WTC11 (cell line): ENCODE data around the gene H1-8.

Experiments
- AFF4 ChIP-seq: sonication (generic); formaldehyde crosslinking; IDR thresholded peaks from 2 replicates; pipeline ENCODE4 v1.8.1; 2023; ENCODE audit warnings: mild to moderate bottlenecking, missing genetic modification reagents, borderline replicate concordance
- ARID4B ChIP-seq: sonication (generic); formaldehyde crosslinking; IDR thresholded peaks from 2 replicates; pipeline ENCODE4 v1.8.0; 2023; ENCODE audit warnings: missing genetic modification reagents, mild to moderate bottlenecking, borderline replicate concordance
- CBFB ChIP-seq: sonication (generic); formaldehyde crosslinking; IDR thresholded peaks from 2 replicates; pipeline ENCODE4 v1.8.1; 2022; ENCODE audit warnings: mild to moderate bottlenecking, low read depth, missing genetic modification reagents
- CTCF ChIP-seq: fragments of 200-600 bp; IDR thresholded peaks from 2 replicates; pipeline ENCODE4 v1.8.0; 2022; ENCODE audit warnings: antibody characterized with exemption
- SMAD4 ChIP-seq: sonication (generic); formaldehyde crosslinking; IDR thresholded peaks from 2 replicates; pipeline ENCODE4 v1.8.0; 2022; ENCODE audit warnings: mild to moderate bottlenecking, missing genetic modification reagents

GRCh38 chr3:129524081-129524480 is 18.9 kb upstream of the H1-8 start:
- TF ChIP-seq SMAD4 (no peak), CBFB (CRISPR knock-in tag) (no peak), AFF4 (CRISPR knock-in tag) (no peak), CTCF (no peak), ARID4B (CRISPR knock-in tag) (no peak)
